D341Med (cell line): ENCODE data around the gene CKMT1B.
"Not testable (repeated sequence)": the region's sequence is repeated elsewhere in the genome, so short reads cannot be mapped to it uniquely, and the experiment has no call there.

Experiments used
- DNase-seq: peaks from one replicate; pipeline ENCODE4 v3.0.0; 2012; ENCODE audit warnings: low spot score

The CKMT1B gene

DNA sequence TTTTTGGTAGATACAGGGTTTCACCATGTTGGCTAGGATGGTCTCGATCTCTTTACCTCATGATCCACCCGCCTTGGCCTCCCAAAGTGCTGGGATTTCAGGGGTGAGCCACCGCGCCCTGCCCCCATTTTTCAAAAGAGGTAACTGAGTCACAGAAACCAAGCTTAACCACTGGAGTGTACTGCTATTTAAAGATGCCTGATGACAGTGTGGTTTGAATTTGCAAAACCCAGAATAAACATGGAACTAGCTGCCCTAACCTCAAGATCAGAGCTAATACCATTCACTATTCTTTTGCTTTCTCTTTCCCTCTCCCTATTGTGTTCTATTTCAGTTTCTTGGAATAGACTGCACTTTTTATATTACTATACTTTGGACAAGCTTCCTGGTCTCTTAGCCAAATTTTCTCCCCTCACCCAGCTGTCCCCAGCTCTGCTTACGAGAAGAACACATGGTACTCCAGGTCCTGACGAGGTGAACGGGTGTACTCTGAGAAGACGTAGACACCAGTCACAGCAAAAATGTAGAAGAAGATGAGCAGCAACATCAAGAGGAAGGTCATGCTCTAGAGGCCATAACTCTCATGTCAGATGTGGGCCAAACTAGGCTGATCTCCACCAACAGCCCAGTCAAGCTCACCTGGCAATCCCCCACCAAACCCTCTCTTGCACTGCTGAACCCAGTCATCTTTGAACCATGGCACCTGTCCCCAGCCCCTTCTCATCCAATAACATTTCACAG is 44.8 kb downstream of the CKMT1B start:
- not testable (repeated sequence) for DNase-seq
